HT1080 (cell line): ENCODE results near the gene CISD3. TPM values are rescaled to one million over a fixed set of nuclear protein-coding genes. Genes with fewer than 3 reads are reported as not detected.
"Not testable (repeated sequence)": the region's sequence is repeated elsewhere in the genome, so short reads cannot be mapped to it uniquely, and the experiment has no call there.

Source experiments
- DNase-seq: peaks from one replicate; pipeline ENCODE4 v3.0.0-alpha.2; 2015; ENCODE audit warnings: low read depth
- total RNA-seq: library from RNA; depleted of rRNA; stranded (reverse); fragments of >200 nt; shearing (Covaris generic); gene quantifications from 2 replicates; pipeline ENCODE4 v1.2.3, GENCODE V29; 2014

Gene CISD3
- total RNA-seq, 1 experiment from 2014 or later: 15.2 TPM

GRCh38 chr17:38707678-38708351 lies 22.3 kb upstream of the CISD3 start:
- DNase-seq: no peak

- no peak for DNase-seq
These were observed 20.9 kb upstream of the CISD3 start for GRCh38 chr17:38709104-38709820.

DNA sequence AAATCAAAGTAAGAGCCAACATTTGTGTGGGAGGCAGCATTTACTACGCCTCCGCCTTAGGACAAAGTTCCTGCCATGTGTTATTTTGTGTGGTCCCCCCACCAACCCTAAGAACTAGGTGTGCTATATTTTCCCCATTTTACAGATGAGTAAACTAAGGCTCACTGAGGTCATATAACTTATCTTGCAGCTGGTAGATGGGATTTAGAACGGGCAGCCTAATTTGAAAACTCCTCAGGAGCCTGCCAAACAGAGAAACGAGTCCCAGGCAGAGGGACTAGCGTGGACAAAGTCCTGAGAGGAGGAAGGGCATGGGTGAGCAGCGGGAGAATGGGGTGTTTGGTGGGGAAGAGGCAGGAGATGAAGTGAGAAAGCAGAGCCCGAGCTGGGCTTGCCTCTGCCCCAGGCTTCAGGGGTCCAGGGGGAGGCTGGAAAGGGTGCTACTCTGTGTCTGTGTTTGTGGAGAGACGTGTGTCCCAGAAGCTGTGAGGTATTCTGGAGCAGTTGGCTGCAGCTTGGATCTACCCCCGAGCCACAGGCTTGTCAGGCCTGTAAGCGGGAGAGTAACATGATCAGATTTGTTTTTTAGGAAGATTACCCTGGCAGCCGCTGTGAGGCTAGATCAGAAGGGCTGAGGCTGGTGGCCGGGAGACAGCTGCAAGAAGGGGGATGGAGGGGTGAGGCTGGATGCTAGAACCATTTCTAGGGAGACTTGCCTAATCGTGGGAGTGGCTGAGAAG lies 20.1 kb upstream of the CISD3 start:
- no peak for DNase-seq

DNA sequence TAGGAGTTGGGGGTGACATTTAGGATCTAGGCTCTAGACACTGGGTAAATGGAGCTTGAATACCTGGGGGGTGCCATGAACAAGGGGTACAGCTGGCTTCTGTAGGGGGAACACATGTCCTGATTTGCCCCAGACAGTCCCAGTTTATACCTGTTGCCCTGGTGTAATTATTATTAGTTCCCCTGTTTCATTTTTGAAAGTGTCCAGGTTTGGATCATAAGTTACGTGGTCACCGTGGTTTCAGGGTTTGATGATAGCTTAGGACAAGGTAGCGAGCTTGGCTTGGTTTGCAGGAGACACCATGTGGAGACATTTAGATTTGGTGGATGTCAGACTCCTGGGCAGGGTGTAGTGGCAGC lies 19.6 kb upstream of the CISD3 start:
- DNase-seq: no peak

DNA sequence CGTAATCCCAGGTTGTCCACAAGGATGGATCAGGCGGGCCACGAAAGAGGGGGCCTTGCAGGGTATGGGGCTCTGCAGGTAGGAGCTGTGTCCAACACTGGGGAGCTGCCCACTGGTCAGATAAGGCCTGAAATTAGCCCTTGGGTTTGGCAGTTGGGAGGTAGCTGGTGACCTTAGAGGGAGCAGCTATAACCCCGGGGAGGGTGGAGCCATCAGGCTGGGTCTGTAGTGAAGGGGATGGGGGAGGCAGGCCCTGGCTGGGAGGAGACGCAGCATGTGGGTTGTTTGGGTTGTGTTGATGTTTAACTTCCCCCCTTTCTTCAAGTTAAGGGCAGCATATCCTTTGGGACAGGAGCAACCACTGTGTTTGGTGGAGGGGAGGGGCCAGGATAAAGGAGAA lies 19.2 kb upstream of the CISD3 start:
- DNase-seq: no peak

GRCh38 chr17:38711792-38712571 lies 18.2 kb upstream of the CISD3 start:
- no peak for DNase-seq

DNA sequence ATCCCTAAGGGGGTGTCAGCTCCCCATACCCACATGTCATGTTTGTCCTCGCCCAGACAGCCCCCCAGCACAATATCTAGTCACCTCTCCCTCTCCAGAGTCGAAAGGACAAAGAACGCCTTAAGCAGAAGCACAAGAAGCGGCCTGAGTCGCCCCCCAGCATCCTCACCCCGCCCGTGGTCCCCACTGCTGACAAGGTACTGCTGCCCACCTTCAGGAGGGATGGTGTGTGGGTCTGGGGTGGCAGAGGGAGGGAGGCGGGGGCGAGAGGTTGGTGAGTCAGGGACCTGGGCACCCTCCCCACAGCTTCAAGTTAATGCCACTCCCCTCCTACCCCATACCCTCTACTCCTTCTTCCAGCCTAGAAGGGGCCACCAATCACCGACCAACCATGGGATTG lies 17.5 kb upstream of the CISD3 start:
- no peak for DNase-seq

DNA sequence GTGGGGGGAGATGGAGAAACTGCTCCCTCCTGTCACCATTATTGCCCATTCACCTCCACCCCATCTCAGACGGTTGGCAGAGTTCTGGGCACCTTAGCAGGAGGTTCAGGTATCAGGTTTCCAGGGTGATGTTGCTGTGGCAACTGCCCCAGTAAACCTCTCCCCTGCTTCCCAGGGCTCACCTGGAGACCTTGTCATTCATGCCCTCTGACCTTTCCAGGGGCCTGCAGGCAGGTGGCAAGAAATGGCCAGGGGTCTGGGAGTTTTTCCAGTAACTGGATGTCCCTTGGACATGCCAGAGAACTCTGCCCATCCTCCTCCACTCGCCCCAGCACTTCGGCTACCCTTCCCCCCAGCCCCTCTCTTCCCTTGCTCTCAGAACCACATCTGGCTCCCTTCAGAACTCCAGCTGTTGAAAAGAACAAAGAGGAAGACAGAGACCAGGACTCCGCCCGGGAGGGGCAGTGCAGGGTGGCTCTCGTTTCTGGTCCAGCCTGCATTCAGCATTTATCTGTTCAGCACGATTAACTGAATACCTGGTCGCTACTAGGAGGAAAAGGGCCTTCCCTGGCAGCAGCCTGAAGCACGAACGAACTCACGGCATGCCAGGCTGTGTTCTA lies 16.6 kb upstream of the CISD3 start:
- no peak for DNase-seq

- DNase-seq: no peak
These were observed 14.8 kb upstream of the CISD3 start for GRCh38 chr17:38715216-38715943.

DNA sequence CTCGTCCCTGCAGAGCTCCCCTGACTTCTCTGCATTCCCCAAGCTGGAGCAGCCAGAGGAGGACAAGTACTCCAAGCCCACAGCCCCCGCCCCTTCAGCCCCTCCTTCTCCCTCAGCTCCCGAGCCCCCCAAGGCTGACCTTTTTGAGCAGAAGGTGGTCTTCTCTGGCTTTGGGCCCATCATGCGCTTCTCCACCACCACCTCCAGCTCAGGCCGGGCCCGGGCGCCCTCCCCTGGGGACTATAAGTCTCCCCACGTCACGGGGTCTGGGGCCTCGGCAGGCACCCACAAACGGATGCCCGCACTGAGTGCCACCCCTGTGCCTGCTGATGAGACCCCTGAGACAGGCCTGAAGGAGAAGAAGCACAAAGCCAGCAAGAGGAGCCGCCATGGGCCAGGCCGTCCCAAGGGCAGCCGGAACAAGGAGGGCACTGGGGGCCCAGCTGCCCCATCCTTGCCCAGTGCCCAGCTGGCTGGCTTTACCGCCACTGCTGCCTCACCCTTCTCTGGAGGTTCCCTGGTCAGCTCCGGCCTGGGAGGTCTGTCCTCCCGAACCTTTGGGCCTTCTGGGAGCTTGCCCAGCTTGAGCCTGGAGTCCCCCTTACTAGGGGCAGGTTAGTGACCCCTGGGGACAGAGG lies 13.7 kb upstream of the CISD3 start:
- no peak for DNase-seq

DNA sequence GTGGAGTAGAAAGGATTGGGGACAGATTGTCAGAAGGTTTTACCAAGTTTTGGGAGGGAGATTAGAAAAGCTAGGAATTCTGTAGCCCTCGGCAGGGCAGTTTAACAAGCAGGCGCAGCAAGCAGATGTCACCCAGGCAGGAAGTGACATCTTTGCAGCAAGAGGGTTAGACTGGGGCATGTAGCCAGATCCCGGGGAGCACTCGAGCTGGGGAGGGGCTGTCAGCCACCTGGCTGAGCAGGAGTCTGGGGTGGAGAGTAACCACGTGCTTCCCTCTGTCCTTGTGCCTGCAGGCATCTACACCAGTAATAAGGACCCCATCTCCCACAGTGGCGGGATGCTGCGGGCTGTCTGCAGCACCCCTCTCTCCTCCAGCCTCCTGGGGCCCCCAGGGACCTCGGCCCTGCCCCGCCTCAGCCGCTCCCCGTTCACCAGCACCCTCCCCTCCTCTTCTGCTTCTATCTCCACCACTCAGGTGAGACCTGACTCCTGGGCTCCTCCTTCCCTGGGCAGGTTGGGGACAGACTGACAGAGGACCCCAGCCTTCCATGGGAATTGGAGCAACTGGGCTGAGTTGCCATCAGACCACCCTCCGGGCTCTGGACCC lies 12.9 kb upstream of the CISD3 start:
- no peak for DNase-seq

GRCh38 chr17:38719289-38719942 lies 10.7 kb upstream of the CISD3 start:
- DNase-seq: no peak

DNA sequence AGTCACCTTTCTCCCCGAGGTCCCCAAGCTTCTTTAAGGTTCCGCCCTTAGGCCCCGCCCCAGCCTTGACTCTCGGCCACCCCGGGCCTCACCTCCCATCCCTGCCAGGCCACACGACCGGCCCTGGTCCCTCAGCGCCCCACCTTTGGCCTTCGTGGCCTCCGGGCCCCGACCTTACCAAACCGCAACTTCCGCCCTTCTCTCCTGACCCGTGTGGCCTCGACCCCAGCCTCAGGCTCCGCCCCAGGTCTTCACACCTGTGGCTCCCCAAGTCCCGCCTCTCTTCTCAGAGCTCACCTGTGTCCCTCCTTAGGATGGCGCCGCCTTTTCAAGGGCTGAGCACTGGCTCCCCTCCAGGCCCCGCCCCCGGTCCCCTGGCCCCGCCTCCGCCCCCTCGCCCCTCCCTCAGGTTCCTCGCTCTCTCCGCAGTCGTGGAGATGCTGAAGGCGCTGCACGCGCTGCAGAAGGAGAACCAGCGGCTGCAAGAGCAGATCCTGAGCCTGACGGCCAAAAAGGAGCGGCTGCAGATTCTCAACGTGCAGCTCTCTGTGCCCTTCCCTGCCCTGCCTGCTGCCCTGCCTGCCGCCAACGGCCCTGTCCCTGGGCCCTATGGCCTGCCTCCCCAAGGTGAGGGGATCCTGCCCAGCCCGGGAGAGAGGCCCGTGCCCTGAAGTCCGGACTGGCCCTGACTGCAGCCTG lies 10.0 kb upstream of the CISD3 start:
- no peak for DNase-seq

GRCh38 chr17:38720941-38721340 lies 9.2 kb upstream of the CISD3 start:
- no peak for DNase-seq

DNA sequence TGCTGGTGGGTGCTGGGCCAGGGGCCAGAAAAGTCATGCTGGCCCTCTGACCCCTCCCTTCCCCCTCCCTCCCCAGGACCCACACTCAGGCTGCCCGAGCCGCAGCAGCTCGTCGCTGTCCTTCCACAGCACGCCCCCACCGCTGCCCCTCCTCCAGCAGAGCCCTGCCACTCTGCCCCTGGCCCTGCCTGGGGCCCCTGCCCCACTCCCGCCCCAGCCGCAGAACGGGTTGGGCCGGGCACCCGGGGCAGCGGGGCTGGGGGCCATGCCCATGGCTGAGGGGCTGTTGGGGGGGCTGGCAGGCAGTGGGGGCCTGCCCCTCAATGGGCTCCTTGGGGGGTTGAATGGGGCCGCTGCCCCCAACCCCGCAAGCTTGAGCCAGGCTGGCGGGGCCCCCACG lies 8.3 kb upstream of the CISD3 start:
- no peak for DNase-seq

- DNase-seq: no peak
These were observed 5.7 kb upstream of the CISD3 start for GRCh38 chr17:38724337-38724988.

GRCh38 chr17:38725066-38725465 lies 5.1 kb upstream of the CISD3 start:
- DNase-seq: no peak

DNA sequence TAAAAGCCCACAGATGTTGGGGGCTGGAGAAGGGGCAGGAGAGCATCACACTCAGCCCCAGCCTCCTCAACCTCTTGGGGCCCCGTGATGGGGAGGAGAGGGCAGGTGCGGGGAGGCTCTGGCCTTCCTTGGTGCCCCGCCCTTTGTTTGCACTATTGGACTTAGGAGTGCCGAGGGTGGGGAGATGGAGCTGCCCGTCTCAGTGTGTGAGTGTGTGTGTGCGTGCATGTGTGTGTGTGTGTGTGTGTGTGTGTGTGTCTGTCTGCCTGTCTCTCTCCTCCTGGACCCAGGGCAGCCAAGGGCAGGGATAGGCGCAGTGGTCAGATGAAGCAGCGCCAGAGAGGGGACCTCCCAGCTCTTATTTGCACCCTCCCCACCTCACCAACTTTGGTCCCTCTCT lies 4.0 kb upstream of the CISD3 start:
- DNase-seq: not testable (repeated sequence)
